Activated CD8-positive, alpha-beta T cell treated with anti-CD3 and anti-CD28 coated beads, Interleukin-2, amount 10 ng/mL, durations not matched to agents 7 days and 5 days (primary cell): ENCODE data around the gene STX3. TPM values are rescaled to one million over a fixed set of nuclear protein-coding genes. Genes with fewer than 3 reads are reported as not detected.
"Not testable (repeated sequence)": the region's sequence is repeated elsewhere in the genome, so short reads cannot be mapped to it uniquely, and the experiment has no call there.

Source experiments
- ATAC-seq: fragments of 150-1000 bp; cut with Tn5 transposase; one replicate; pipeline ENCODE4 v1.10.0; 2021; ENCODE audit warnings: moderate library complexity
- CTCF ChIA-PET: fragments of 350-600 bp; sonication (Branson Sonifier 250); formaldehyde crosslinking; loops from one replicate; lab custom pipeline; 2021; ENCODE audit warnings: antibody characterized with exemption; lab: Charles Lee
- POLR2A ChIA-PET: fragments of 350-600 bp; sonication (Branson Sonifier 250); formaldehyde crosslinking; loops from one replicate; lab custom pipeline; 2021; ENCODE audit warnings: antibody characterized with exemption; lab: Charles Lee
- DNase-seq: peaks from one replicate; pipeline ENCODE4 v3.0.0-alpha.2; 2020
- H3K27ac Mint-ChIP-seq: one replicate; pipeline ENCODE4 v1.8.0; 2021; ENCODE audit warnings: mild to moderate bottlenecking, mixed read lengths
- H3K27me3 Mint-ChIP-seq: one replicate; pipeline ENCODE4 v1.8.0; 2021; ENCODE audit warnings: low read depth, mixed read lengths
- H3K36me3 Mint-ChIP-seq: one replicate; pipeline ENCODE4 v1.8.0; 2021; ENCODE audit warnings: low read depth, mixed read lengths
- H3K4me1 Mint-ChIP-seq: one replicate; pipeline ENCODE4 v1.8.0; 2021; ENCODE audit warnings: low read depth, mixed read lengths
- H3K4me3 Mint-ChIP-seq: one replicate; pipeline ENCODE4 v1.8.0; 2021; ENCODE audit warnings: mild to moderate bottlenecking, mixed read lengths
- H3K9me3 Mint-ChIP-seq: one replicate; pipeline ENCODE4 v1.8.0; 2022; ENCODE audit warnings: mixed read lengths; ENCODE audit not compliant: insufficient read depth
- total RNA-seq, 2 experiments: library from RNA; stranded (reverse); gene quantifications; one replicate each; pipeline ENCODE4 v1.2.3, GENCODE V29; 2021

Gene STX3
- total RNA-seq, 2 experiments from 2014 or later: 101 to 105 TPM

DNA sequence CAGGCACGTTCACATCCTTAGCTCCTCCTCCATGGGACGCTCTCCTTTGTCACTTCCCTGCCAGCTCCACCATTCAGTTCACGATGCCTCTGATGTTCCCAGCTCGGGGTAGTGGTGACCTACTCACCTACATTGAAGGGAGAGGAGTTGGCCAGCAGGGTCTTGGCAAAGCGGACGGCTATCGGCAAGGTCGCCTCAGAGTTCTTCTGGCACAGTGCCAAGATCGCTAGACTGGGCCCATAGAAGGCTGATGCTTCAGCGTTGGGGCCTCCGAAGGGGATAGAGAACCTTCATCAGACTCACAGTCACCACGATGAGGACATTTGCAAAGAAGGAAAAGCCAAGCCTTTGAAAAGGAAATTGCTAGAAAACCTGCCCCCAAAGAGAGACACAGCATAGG lies 87.1 kb downstream of the STX3 start:
- ATAC-seq: no peak
- Mint-ChIP-seq H3K9me3 (no peaks in the 10 kb centered on the region), H3K4me1 (no peaks in the 10 kb centered on the region), H3K27ac (no peak overlapping the region), H3K36me3 (no peaks in the 10 kb centered on the region), H3K4me3 (no peak overlapping the region), H3K27me3 (no peaks in the 10 kb centered on the region)
- ChIA-PET POLR2A (no interaction called here), CTCF (no interaction called here)
- no peak for DNase-seq

- no peaks in the 10 kb centered on the region for H3K36me3 Mint-ChIP-seq
- CTCF ChIA-PET: interaction anchor here (1.1 kb wide), 1 partner anchor 9 kb away, joined by 3 read pairs; no protein-coding TSS in a partner anchor
- ATAC-seq: no peak
Observed at GRCh38 chr11:59845399-59845798, 90.2 kb downstream of the STX3 start, which contains the start of gene CBLIF. CBLIF (minus strand) TSS chr11:59845499; CDS start chr11:59845453, 46 bp downstream.

GRCh38 chr11:59846556-59846955 lies 91.4 kb downstream of the STX3 start:
- H3K27ac Mint-ChIP-seq: no peak overlapping the region
- H3K36me3 Mint-ChIP-seq: no peaks in the 10 kb centered on the region
- POLR2A ChIA-PET: interaction anchor here (0.5 kb wide), 1 partner anchor 322 kb away, joined by 4 read pairs; no protein-coding TSS in a partner anchor
- CTCF ChIA-PET: interaction anchor here (1.1 kb wide), 1 partner anchor 8 kb away, joined by 3 read pairs; no protein-coding TSS in a partner anchor
- H3K27me3 Mint-ChIP-seq: no peaks in the 10 kb centered on the region
- no peak overlapping the region for H3K4me3 Mint-ChIP-seq
- H3K4me1 Mint-ChIP-seq: no peaks in the 10 kb centered on the region
- no peak for ATAC-seq
- no peaks in the 10 kb centered on the region for H3K9me3 Mint-ChIP-seq
- no peak for DNase-seq

More at GRCh38 chr11:59845399-59845798, 90.2 kb downstream of the STX3 start, which contains the start of gene CBLIF:
- POLR2A ChIA-PET: no interaction called here
- Mint-ChIP-seq H3K4me1 (no peaks in the 10 kb centered on the region), H3K27ac (no peak within 1 kb of the TSS), H3K9me3 (no peaks in the 10 kb centered on the region), H3K4me3 (no peak within 1 kb of the TSS), H3K27me3 (no peaks in the 10 kb centered on the region)
- no peak for DNase-seq

DNA sequence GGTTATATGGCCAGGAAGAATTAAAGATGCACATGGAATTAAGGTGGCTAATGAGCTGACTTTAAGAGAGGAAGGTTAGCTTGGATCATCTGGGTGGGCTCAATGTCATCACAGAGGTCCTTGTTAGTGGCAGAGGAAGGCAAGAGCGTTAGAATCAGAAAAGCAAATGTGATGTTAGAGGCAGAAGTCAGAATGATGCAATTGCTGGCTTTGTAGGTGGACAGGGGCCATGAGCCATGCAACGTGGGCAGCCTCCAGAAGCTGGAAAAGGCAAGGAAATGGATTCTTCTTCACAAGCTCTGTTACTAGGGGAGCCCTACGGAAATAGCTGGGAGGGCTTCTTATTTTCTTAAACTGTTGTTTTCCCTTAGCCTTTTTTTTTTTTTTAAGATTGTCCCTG lies 92.5 kb downstream of the STX3 start:
- Mint-ChIP-seq H3K4me1 (no peaks in the 10 kb centered on the region), H3K36me3 (no peaks in the 10 kb centered on the region), H3K27me3 (no peaks in the 10 kb centered on the region), H3K4me3 (no peak overlapping the region), H3K27ac (no peak overlapping the region), H3K9me3 (no peaks in the 10 kb centered on the region)
- no peak for DNase-seq
- no peak for ATAC-seq
- ChIA-PET CTCF (no interaction called here), POLR2A (no interaction called here)

- CTCF ChIA-PET: interaction anchor here (1.4 to 1.5 kb wide), 2 partner anchors 18 to 26 kb away, joined by 3 to 4 read pairs; partner anchors contain the start of gene TCN1
- H3K27me3 Mint-ChIP-seq, POLR2A ChIA-PET: not testable (repeated sequence)
Observed at GRCh38 chr11:59848439-59848838, 93.3 kb downstream of the STX3 start.

GRCh38 chr11:59849129-59849528 lies 94.0 kb downstream of the STX3 start:
- ChIA-PET CTCF (interaction anchor here (1.4 to 1.5 kb wide), 2 partner anchors 17 to 26 kb away, joined by 3 to 4 read pairs; partner anchors contain the start of gene TCN1), POLR2A (no interaction called here)
- DNase-seq (no peak), ATAC-seq (no peak)
- Mint-ChIP-seq H3K27me3 (peaks cover 2% of the 10 kb centered on the region), H3K4me3 (no peak overlapping the region), H3K9me3 (no peaks in the 10 kb centered on the region), H3K4me1 (no peaks in the 10 kb centered on the region), H3K27ac (no peak overlapping the region), H3K36me3 (no peaks in the 10 kb centered on the region)

More at GRCh38 chr11:59848439-59848838, 93.3 kb downstream of the STX3 start:
- not testable (repeated sequence) for ATAC-seq, H3K4me3 Mint-ChIP-seq, H3K9me3 Mint-ChIP-seq, H3K27ac Mint-ChIP-seq, DNase-seq, H3K4me1 Mint-ChIP-seq, H3K36me3 Mint-ChIP-seq

GRCh38 chr11:59849551-59849950 lies 94.4 kb downstream of the STX3 start:
- H3K4me3 Mint-ChIP-seq, H3K4me1 Mint-ChIP-seq, ATAC-seq, H3K36me3 Mint-ChIP-seq, H3K27me3 Mint-ChIP-seq, H3K27ac Mint-ChIP-seq, DNase-seq, POLR2A ChIA-PET, H3K9me3 Mint-ChIP-seq: not testable (repeated sequence)
- CTCF ChIA-PET: interaction anchor here (1.4 to 1.5 kb wide), 2 partner anchors 17 to 27 kb away, joined by 3 to 4 read pairs; partner anchors contain the start of gene TCN1

DNA sequence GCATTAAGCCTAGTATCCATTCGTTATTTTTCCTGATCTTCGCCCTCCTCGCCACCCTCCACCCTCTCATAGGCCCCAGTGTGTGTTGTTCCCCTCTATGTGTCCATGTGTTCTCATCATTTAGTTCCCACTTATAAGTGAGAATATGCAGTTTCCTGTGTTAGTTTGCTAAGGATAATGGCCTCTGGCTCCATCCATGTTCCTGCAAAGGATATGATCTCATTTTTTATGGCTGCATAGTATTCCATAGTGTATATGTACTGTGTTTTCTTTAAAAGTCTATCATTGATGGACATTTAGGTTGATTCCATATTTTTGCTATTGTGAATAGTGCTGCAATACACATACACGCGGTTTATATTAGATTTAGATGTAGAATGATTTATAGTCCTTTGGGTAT lies 96.2 kb downstream of the STX3 start:
- H3K27ac Mint-ChIP-seq, CTCF ChIA-PET, POLR2A ChIA-PET: not testable (repeated sequence)

DNA sequence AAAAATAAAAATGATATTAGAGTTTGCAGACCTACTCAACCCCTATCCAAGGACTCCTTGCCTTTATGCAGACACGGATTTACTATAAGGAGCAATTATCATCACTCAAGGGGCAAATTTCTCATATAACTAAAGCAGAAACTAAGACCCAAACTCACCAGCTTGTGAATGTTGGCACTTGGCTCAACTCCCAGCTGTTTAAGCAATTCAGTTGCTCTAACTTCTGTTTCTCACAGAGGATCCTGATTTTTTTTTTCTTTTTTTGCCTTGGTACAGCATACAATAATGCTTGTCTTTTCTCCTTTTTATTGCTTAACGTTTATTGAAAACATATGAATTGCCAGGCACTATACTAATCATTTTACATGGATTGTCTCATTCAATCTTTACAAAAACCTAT lies 99.7 kb downstream of the STX3 start:
- peaks cover 14% of the 10 kb centered on the region for H3K4me1 Mint-ChIP-seq
- H3K4me3 Mint-ChIP-seq: no peak overlapping the region
- no peak for ATAC-seq
- POLR2A ChIA-PET: no interaction called here
- H3K36me3 Mint-ChIP-seq: no peaks in the 10 kb centered on the region
- peaks cover 2% of the 10 kb centered on the region for H3K27me3 Mint-ChIP-seq
- CTCF ChIA-PET: interaction anchor here (1.0 kb wide), 1 partner anchor 9 kb away, joined by 3 read pairs; no protein-coding TSS in a partner anchor
- no peak overlapping the region for H3K27ac Mint-ChIP-seq
- no peaks in the 10 kb centered on the region for H3K9me3 Mint-ChIP-seq
- DNase-seq: no peak

More for the DNA sequence above, 96.2 kb downstream of the STX3 start:
- H3K4me1 Mint-ChIP-seq, H3K4me3 Mint-ChIP-seq, H3K9me3 Mint-ChIP-seq, DNase-seq, H3K27me3 Mint-ChIP-seq, ATAC-seq, H3K36me3 Mint-ChIP-seq: not testable (repeated sequence)

Other genes with a start within 250 kb of the STX3 start
- not detected for gene OR4D9, start 243.8 kb upstream of the STX3 start, total RNA-seq
- gene OSBP, start 139.6 kb upstream of the STX3 start, total RNA-seq: 10 to 100 TPM; 34.4 to 38.6 TPM
- 10 to 100 TPM; 47.8 to 49.9 TPM for gene PATL1, start 86.3 kb upstream of the STX3 start, total RNA-seq
- gene OR10V1, start 41.5 kb upstream of the STX3 start, total RNA-seq: not detected
- 10 to 100 TPM; 85.7 to 86.0 TPM for gene MRPL16, start 55.4 kb downstream of the STX3 start, total RNA-seq
- not detected for gene CBLIF, start 90.1 kb downstream of the STX3 start, total RNA-seq
- gene TCN1, start 111.1 kb downstream of the STX3 start, total RNA-seq: not detected
- under 1 TPM in 1 of 2 experiments, not detected in 1; 0.29 TPM for gene OOSP3, start 123.4 kb downstream of the STX3 start, total RNA-seq
- not detected for gene OOSP1, start 183.1 kb downstream of the STX3 start, total RNA-seq
- not detected for gene OOSP4A, start 208.7 kb downstream of the STX3 start, total RNA-seq